Naive thymus-derived CD8-positive, alpha-beta T cell (primary cell): ENCODE results near the gene ACTR5. TPM values are rescaled to one million over a fixed set of nuclear protein-coding genes. Genes with fewer than 3 reads are reported as not detected.

Experiments
- ATAC-seq, 2 donors: fragments of 150-1000 bp; cut with Tn5 transposase in 1 of 2; sonication (Bioruptor Pico), chemical (Tn5 transposase) in 1 of 2; 1 replicate in 1 of 2; 2 replicates in 1 of 2; pipeline ENCODE4 v1.10.0; 2021; ENCODE audit warnings: mild to moderate bottlenecking in 2 of 2, moderate library complexity in 2 of 2
- POLR2A ChIA-PET: fragments of 350-600 bp; sonication (Branson Sonifier 250); formaldehyde crosslinking; loops from one replicate; lab custom pipeline; 2021; ENCODE audit warnings: antibody characterized with exemption; lab: Charles Lee
- DNase-seq, 10 donors: peaks; one replicate each; pipeline versions ENCODE4 v3.0.0 to v3.0.0-alpha.2; 2020 to 2022
- H3K27ac Mint-ChIP-seq, 10 donors: one replicate each; pipeline ENCODE4 v1.8.0; 2020 to 2022; ENCODE audit warnings: mild to moderate bottlenecking in 10 of 10, mixed read lengths in 10 of 10, moderate library complexity in 4 of 10, inconsistent platforms in 1 of 10
- H3K27me3 Mint-ChIP-seq, 5 donors: one replicate each; pipeline ENCODE4 v1.8.0; 2021 to 2022; ENCODE audit warnings: mixed read lengths in 5 of 5
- H3K36me3 Mint-ChIP-seq, 3 donors: one replicate each; pipeline ENCODE4 v1.8.0; 2020 to 2022; ENCODE audit warnings: mixed read lengths in 3 of 3, mild to moderate bottlenecking in 2 of 3, inconsistent platforms in 1 of 3
- H3K4me1 Mint-ChIP-seq, 4 donors: one replicate each; pipeline ENCODE4 v1.8.0; 2021 to 2022; ENCODE audit warnings: mixed read lengths in 4 of 4
- H3K4me3 Mint-ChIP-seq, 10 donors: one replicate each; pipeline ENCODE4 v1.8.0; 2020 to 2022; ENCODE audit warnings: mild to moderate bottlenecking in 10 of 10, mixed read lengths in 10 of 10, moderate library complexity in 6 of 10, inconsistent platforms in 1 of 10
- H3K9me3 Mint-ChIP-seq, 9 donors: one replicate each; pipeline ENCODE4 v1.8.0; 2020 to 2022; ENCODE audit warnings: mixed read lengths in 9 of 9, mild to moderate bottlenecking in 3 of 9, inconsistent platforms in 1 of 9, moderate library complexity in 1 of 9
- polyA plus RNA-seq, 3 donors: library from polyadenylated mRNA; unstranded; fragments of 300-500 nt; fragmentation: Illumina TruSeq; gene quantifications; one replicate each; pipeline ENCODE4 v1.2.3, GENCODE V29; 2021
- total RNA-seq, 8 experiments: library from RNA in 2 of 8; stranded (reverse) in 2 of 8; gene quantifications; one replicate each; pipeline ENCODE4 v1.2.3 and lab custom pipeline; 2021 to 2026

ACTR5 gene
- total and polyA plus RNA-seq, 5 experiments from 2014 or later: 8.8 to 21.8 (median 10.3) TPM

- no peak for ATAC-seq
- peaks cover 0 to 9% (median 5%) of the 10 kb centered on the region in 3 donors for H3K36me3 Mint-ChIP-seq
- no peak overlapping the region for H3K4me3 Mint-ChIP-seq
- DNase-seq: no peak
- peaks cover 0 to 10% (median 5%) of the 10 kb centered on the region in 9 donors for H3K9me3 Mint-ChIP-seq
- peaks cover 10 to 40% (median 38%) of the 10 kb centered on the region in 4 donors for H3K4me1 Mint-ChIP-seq
- H3K27ac Mint-ChIP-seq: peak overlapping the region in 6 of 10 donors; percentile 8 to 63 (median 48)
- POLR2A ChIA-PET: no interaction called here
- peaks cover 0 to 2% (median 0%) of the 10 kb centered on the region in 5 donors for H3K27me3 Mint-ChIP-seq
These were observed 52.6 kb downstream of the ACTR5 start for GRCh38 chr20:38800882-38801281.

- POLR2A ChIA-PET: interaction anchor here (0.5 to 5.5 kb wide), 9 partner anchors 14 to 158 kb away, joined by 3 to 105 read pairs (median 10); partner anchors contain the start of gene DHX35
- H3K4me3 Mint-ChIP-seq: peak overlapping the region; percentile 82 to 96 (median 89)
- no peak for ATAC-seq
- peaks cover 25 to 54% (median 51%) of the 10 kb centered on the region in 4 donors for H3K4me1 Mint-ChIP-seq
- H3K27me3 Mint-ChIP-seq: peaks cover 0 to 2% (median 0%) of the 10 kb centered on the region in 5 donors
- H3K27ac Mint-ChIP-seq: peak overlapping the region; percentile 94 to 99 (median 96)
- no peak for DNase-seq
- no peaks in the 10 kb centered on the region for H3K36me3 Mint-ChIP-seq
- H3K9me3 Mint-ChIP-seq: no peaks in the 10 kb centered on the region
These were observed 56.0 kb downstream of the ACTR5 start for GRCh38 chr20:38804221-38804620.

- H3K4me3 Mint-ChIP-seq: peak overlapping the region; percentile 82 to 96 (median 89)
- peak; percentile 55 to 94 (median 88) for DNase-seq
These were observed 56.6 kb downstream of the ACTR5 start for GRCh38 chr20:38804682-38805501.

GRCh38 chr20:38805502-38805957 lies 57.3 kb downstream of the ACTR5 start, which contains the start of gene PPP1R16B:
PPP1R16B (plus strand) TSS chr20:38805697; CDS start chr20:38835926, 30,229 bp downstream.
- Mint-ChIP-seq H3K4me1 (peaks cover 28 to 60% (median 58%) of the 10 kb centered on the region in 4 donors), H3K4me3 (peak within 1 kb of the TSS; percentile 85 to 96 (median 90)), H3K9me3 (no peaks in the 10 kb centered on the region), H3K36me3 (peaks cover 0 to 6% (median 4%) of the 10 kb centered on the region in 3 donors), H3K27me3 (peaks cover 0 to 2% (median 0%) of the 10 kb centered on the region in 5 donors), H3K27ac (peak within 1 kb of the TSS; percentile 94 to 99 (median 96))
- peak; percentile 68 to 72 for ATAC-seq
- POLR2A ChIA-PET: interaction anchor here (0.9 to 5.5 kb wide), 17 partner anchors 10 to 333 kb away, joined by 3 to 105 read pairs (median 6); partner anchors contain the start of genes ACTR5, DHX35 and RALGAPB
- peak in 9 of 10 donors; percentile 73 to 86 (median 80) for DNase-seq

More at GRCh38 chr20:38804682-38805501, 56.6 kb downstream of the ACTR5 start:
- peak; percentile 72 to 78 for ATAC-seq
- Mint-ChIP-seq H3K36me3 (peaks cover 0 to under 1% (median 0%) of the 10 kb centered on the region in 3 donors), H3K9me3 (no peaks in the 10 kb centered on the region), H3K27me3 (peaks cover 0 to 2% (median 0%) of the 10 kb centered on the region in 5 donors), H3K4me1 (peaks cover 23 to 57% (median 53%) of the 10 kb centered on the region in 4 donors), H3K27ac (peak overlapping the region; percentile 94 to 99 (median 96))
- POLR2A ChIA-PET: interaction anchor here (0.5 to 5.5 kb wide), 20 partner anchors 9 to 332 kb away, joined by 3 to 105 read pairs (median 6); partner anchors contain the start of genes ACTR5, DHX35 and RALGAPB

- H3K9me3 Mint-ChIP-seq: no peaks in the 10 kb centered on the region
- POLR2A ChIA-PET: interaction anchor here (0.7 to 5.5 kb wide), 22 partner anchors 10 to 334 kb away, joined by 3 to 105 read pairs (median 5); partner anchors contain the start of genes ACTR5, DHX35, FAM83D and RALGAPB
- H3K36me3 Mint-ChIP-seq: peaks cover 0 to 10% (median 8%) of the 10 kb centered on the region in 3 donors
- ATAC-seq (peak; percentile 13 to 16), DNase-seq (peak; percentile 32 to 69 (median 56))
- peaks cover 0 to 2% (median 0%) of the 10 kb centered on the region in 5 donors for H3K27me3 Mint-ChIP-seq
- H3K27ac Mint-ChIP-seq: peak overlapping the region; percentile 79 to 99 (median 96)
- peaks cover 28 to 65% (median 64%) of the 10 kb centered on the region in 4 donors for H3K4me1 Mint-ChIP-seq
- peak overlapping the region; percentile 85 to 96 (median 90) for H3K4me3 Mint-ChIP-seq
These were observed 57.9 kb downstream of the ACTR5 start for GRCh38 chr20:38805958-38806854.

- peak overlapping the region; percentile 72 to 97 (median 91) for H3K27ac Mint-ChIP-seq
- ATAC-seq (peak in 1 of 2 donors; percentile 2), DNase-seq (peak in 8 of 10 donors; percentile 11 to 43 (median 34))
- POLR2A ChIA-PET: interaction anchor here (0.7 to 5.5 kb wide), 10 partner anchors 9 to 119 kb away, joined by 3 to 105 read pairs (median 8); partner anchors contain the start of gene FAM83D
- peaks cover 0 to 14% (median 9%) of the 10 kb centered on the region in 3 donors for H3K36me3 Mint-ChIP-seq
- H3K4me3 Mint-ChIP-seq: peak overlapping the region; percentile 76 to 90 (median 84)
- H3K27me3 Mint-ChIP-seq: peaks cover 0 to 2% (median 0%) of the 10 kb centered on the region in 5 donors
- no peaks in the 10 kb centered on the region for H3K9me3 Mint-ChIP-seq
- peaks cover 35 to 74% (median 72%) of the 10 kb centered on the region in 4 donors for H3K4me1 Mint-ChIP-seq
These were observed 58.8 kb downstream of the ACTR5 start for GRCh38 chr20:38806855-38807655.

GRCh38 chr20:38809942-38810341 lies 61.7 kb downstream of the ACTR5 start:
- Mint-ChIP-seq H3K36me3 (peaks cover 0 to 14% (median 11%) of the 10 kb centered on the region in 3 donors), H3K27me3 (peaks cover 0 to under 1% (median 0%) of the 10 kb centered on the region in 5 donors), H3K4me1 (peaks cover 38 to 79% (median 69%) of the 10 kb centered on the region in 4 donors), H3K27ac (peak overlapping the region in 9 of 10 donors; percentile 43 to 94 (median 85)), H3K4me3 (peak overlapping the region in 3 of 10 donors; percentile 6 to 24 (median 15)), H3K9me3 (no peaks in the 10 kb centered on the region)
- POLR2A ChIA-PET: interaction anchor here (1.0 kb wide), 1 partner anchor 152 kb away, joined by 3 read pairs; the partner anchor contains the start of gene DHX35
- DNase-seq (no peak), ATAC-seq (no peak)

GRCh38 chr20:38810926-38811630 lies 62.8 kb downstream of the ACTR5 start:
- Mint-ChIP-seq H3K27ac (peak overlapping the region in 9 of 10 donors; percentile 40 to 85 (median 70)), H3K36me3 (peaks cover 0 to 14% (median 13%) of the 10 kb centered on the region in 3 donors), H3K4me3 (peak overlapping the region in 2 of 10 donors; percentile 15 to 48), H3K4me1 (peaks cover 38 to 88% (median 72%) of the 10 kb centered on the region in 4 donors), H3K27me3 (no peaks in the 10 kb centered on the region), H3K9me3 (no peaks in the 10 kb centered on the region)
- ATAC-seq (no peak), DNase-seq (no peak)
- POLR2A ChIA-PET: interaction anchor here (0.7 kb wide), 1 partner anchor 12 kb away, joined by 3 read pairs; no protein-coding TSS in a partner anchor

GRCh38 chr20:38811769-38812168 lies 63.5 kb downstream of the ACTR5 start:
- POLR2A ChIA-PET: interaction anchor here (0.7 kb wide), 1 partner anchor 12 kb away, joined by 3 read pairs; no protein-coding TSS in a partner anchor
- Mint-ChIP-seq H3K27me3 (no peaks in the 10 kb centered on the region), H3K36me3 (peaks cover 0 to 14% (median 13%) of the 10 kb centered on the region in 3 donors), H3K27ac (peak overlapping the region in 8 of 10 donors; percentile 15 to 74 (median 45)), H3K4me1 (peaks cover 38 to 94% (median 78%) of the 10 kb centered on the region in 4 donors), H3K9me3 (no peaks in the 10 kb centered on the region), H3K4me3 (peak overlapping the region in 1 of 10 donors; percentile 3)
- DNase-seq: no peak
- no peak for ATAC-seq

- peak overlapping the region in 5 of 10 donors; percentile 18 to 74 (median 45) for H3K27ac Mint-ChIP-seq
These were observed 63.9 kb downstream of the ACTR5 start for GRCh38 chr20:38812182-38812581.

More at GRCh38 chr20:38812182-38812581, 63.9 kb downstream of the ACTR5 start:
- no peak overlapping the region for H3K4me3 Mint-ChIP-seq
- H3K9me3 Mint-ChIP-seq: no peaks in the 10 kb centered on the region
- H3K27me3 Mint-ChIP-seq: no peaks in the 10 kb centered on the region
- POLR2A ChIA-PET: interaction anchor here (0.7 kb wide), 1 partner anchor 13 kb away, joined by 3 read pairs; no protein-coding TSS in a partner anchor
- ATAC-seq (no peak), DNase-seq (no peak)
- peaks cover 0 to 18% (median 13%) of the 10 kb centered on the region in 3 donors for H3K36me3 Mint-ChIP-seq
- H3K4me1 Mint-ChIP-seq: peaks cover 36 to 94% (median 79%) of the 10 kb centered on the region in 4 donors
